GM12878 (cell line): ENCODE results near the gene MTNR1A. TPM values are rescaled to one million over a fixed set of nuclear protein-coding genes. Genes with fewer than 3 reads are reported as not detected.

ENCODE experiments used
- ATAC-seq: fragments of 200-7000 bp; cut with Tn5 transposase; 3 replicates; pipeline ENCODE4 v1.9.1; 2020; ENCODE audit warnings: mild to moderate bottlenecking, moderate library complexity
- BruUV-seq: library from RNA; stranded (reverse); fragments of 400-500 nt; replicated peaks from 2 replicates; lab custom pipeline; 2021; lab: Mats Ljungman, UMichigan
- CTCF ChIA-PET: fragments of 300-600 bp; sonication (Branson Sonifier 250); formaldehyde crosslinking; extraction: SDS; loops from one replicate; lab custom pipeline; 2021; ENCODE audit warnings: inconsistent platforms; lab: Yijun Ruan, JAX
- POLR2A ChIA-PET: fragments of 350-600 bp; formaldehyde crosslinking; extraction: SDS; loops from one replicate; lab custom pipeline; 2021; ENCODE audit warnings: inconsistent platforms; lab: Charles Lee
- RAD21 ChIA-PET: fragments of 300-600 bp; sonication (Branson Sonifier 250); formaldehyde crosslinking; loops from one replicate; lab custom pipeline; 2023; ENCODE audit warnings: antibody characterized with exemption; ENCODE audit not compliant: unreplicated experiment; lab: Charles Lee
- SMC1A ChIA-PET: fragments of 300-600 bp; sonication (Branson Sonifier 250); formaldehyde crosslinking; loops from one replicate; lab custom pipeline; 2023; ENCODE audit not compliant: unreplicated experiment, uncharacterized antibody; lab: Charles Lee
- DNase-seq: peaks from one replicate; pipeline ENCODE4 v3.0.0-alpha.2; 2011; ENCODE audit warnings: low read depth, low spot score
- FAIRE-seq: peaks from 3 replicates; lab custom pipeline; 2011; peaks lifted over from hg19 to GRCh38; lab: Jason Lieb, UNC
- H2AFZ ChIP-seq: 2 replicates; pipeline ENCODE4 v1.6.0; 2011; ENCODE audit warnings: low read depth, low read length, control low read depth; ENCODE audit not compliant: control insufficient read depth
- H3K27ac ChIP-seq: 2 replicates; pipeline ENCODE4 v1.5.1; 2011; ENCODE audit warnings: control low read depth; ENCODE audit not compliant: control insufficient read depth, insufficient read depth
- H3K27me3 ChIP-seq, 2 experiments: replicated peaks in 1 of 2; 2 replicates each; pipeline versions ENCODE4 v1.6.0 to v1.6.1; 2011; ENCODE audit warnings: low read length in 1 of 2; ENCODE audit not compliant: control insufficient read depth in 2 of 2, insufficient read depth in 2 of 2
- H3K36me3 ChIP-seq, 2 experiments: 2 replicates each; pipeline ENCODE4 v1.5.1; 2011; ENCODE audit warnings: low read length in 1 of 2; ENCODE audit not compliant: control insufficient read depth in 2 of 2, insufficient read depth in 2 of 2
- H3K4me1 ChIP-seq: 2 replicates; pipeline ENCODE4 v1.6.1; 2011; ENCODE audit warnings: mild to moderate bottlenecking, low read length, moderate library complexity, mixed read lengths; ENCODE audit not compliant: control insufficient read depth, insufficient read depth
- H3K4me2 ChIP-seq: 2 replicates; pipeline ENCODE4 v1.6.0; 2011; ENCODE audit warnings: control low read depth; ENCODE audit not compliant: control insufficient read depth, insufficient read depth
- H3K4me3 ChIP-seq: fragments of 200-600 bp; sonication (generic); 2 replicates; pipeline ENCODE4 v1.5.1; 2016
- H3K79me2 ChIP-seq: 2 replicates; pipeline ENCODE4 v1.6.0; 2011; ENCODE audit warnings: low read length; ENCODE audit not compliant: control insufficient read depth, insufficient read depth
- H3K9ac ChIP-seq: 2 replicates; pipeline ENCODE4 v1.8.0; 2011; ENCODE audit warnings: low read length, control low read depth, mixed read lengths; ENCODE audit not compliant: control insufficient read depth, insufficient read depth
- H3K9me3 ChIP-seq: replicated peaks from 3 replicates; pipeline ENCODE4 v1.5.1; 2011; ENCODE audit warnings: mild to moderate bottlenecking, low read length; ENCODE audit not compliant: control insufficient read depth, insufficient read depth
- H4K20me1 ChIP-seq: 2 replicates; pipeline ENCODE4 v1.6.0; 2011; ENCODE audit not compliant: control insufficient read depth, insufficient read depth
- ASH2L ChIP-seq: fragments of 300-600, 200-600 bp; sonication (generic); IDR thresholded peaks from 2 replicates; pipeline ENCODE4 v1.6.1; 2017; ENCODE audit warnings: low read depth, mild to moderate bottlenecking, borderline replicate concordance
- ATF2 ChIP-seq: IDR thresholded peaks from 2 replicates; pipeline ENCODE4 v1.6.1; 2012; ENCODE audit warnings: low read length, inconsistent platforms
- GABPA ChIP-seq: IDR thresholded peaks from 2 replicates; pipeline ENCODE4 v1.6.1; 2014; ENCODE audit warnings: antibody characterized with exemption, low read depth, mild to moderate bottlenecking, inconsistent platforms
- HDGF ChIP-seq: fragments of 450-650 bp; IDR thresholded peaks from 2 replicates; pipeline ENCODE4 v1.6.1; 2016; ENCODE audit warnings: antibody characterized with exemption
- IRF4 ChIP-seq: IDR thresholded peaks from 2 replicates; pipeline ENCODE4 v1.6.1; 2011; ENCODE audit warnings: low read depth, low read length
- MAX ChIP-seq: IDR thresholded peaks from 2 replicates; pipeline ENCODE4 v1.6.1; 2012; ENCODE audit warnings: low read depth, low read length, improper control_type of control experiment
- MLLT1 ChIP-seq: fragments of 450-650 bp; IDR thresholded peaks from 2 replicates; pipeline ENCODE4 v1.6.1; 2016; ENCODE audit warnings: mild to moderate bottlenecking
- MXI1 ChIP-seq: fragments of 150-350 bp; IDR thresholded peaks from 2 replicates; pipeline ENCODE4 v1.6.1; 2011; ENCODE audit warnings: low read depth, mild to moderate bottlenecking, inconsistent platforms, low read length, improper control_type of control experiment
- NFYA ChIP-seq: IDR thresholded peaks from 2 replicates; pipeline ENCODE4 v1.6.1; 2011; ENCODE audit warnings: low read depth, mild to moderate bottlenecking, low read length, improper control_type of control experiment, borderline replicate concordance
- RUNX3 ChIP-seq: IDR thresholded peaks from 2 replicates; pipeline ENCODE4 v1.6.1; 2012; ENCODE audit warnings: low read length, inconsistent platforms
- SIN3A ChIP-seq: IDR thresholded peaks from 2 replicates; pipeline ENCODE4 v1.6.1; 2012; ENCODE audit warnings: low read depth, low read length, improper control_type of control experiment
- SMAD1 ChIP-seq: fragments of 450-650 bp; IDR thresholded peaks from 2 replicates; pipeline ENCODE4 v1.6.1; 2018; ENCODE audit warnings: mild to moderate bottlenecking, low read depth; ENCODE audit not compliant: partially characterized antibody
- USF1 ChIP-seq: IDR thresholded peaks from 2 replicates; pipeline ENCODE4 v1.6.1; 2011; ENCODE audit warnings: borderline replicate concordance, low read depth, mild to moderate bottlenecking, moderate library complexity, mixed read lengths, low read length; ENCODE audit not compliant: insufficient read depth; ENCODE audit errors: extremely low read length
- USF2 ChIP-seq: IDR thresholded peaks from 2 replicates; pipeline ENCODE4 v1.6.1; 2011; ENCODE audit warnings: low read depth, low read length, improper control_type of control experiment, borderline replicate concordance
- ZZZ3 ChIP-seq: IDR thresholded peaks from 2 replicates; pipeline ENCODE4 v1.6.1; 2011; ENCODE audit warnings: low read depth; ENCODE audit not compliant: control insufficient read depth, insufficient read length
- WGBS: methylation state at CpG from one replicate; pipeline ENCODE4 v1.1.6; 2016; ENCODE audit warnings: low lambda C conversion rate; ENCODE audit not compliant: insufficient replicate concordance, insufficient coverage; ENCODE audit errors: missing lambda C conversion rate; 5-methylcytosine and 5-hydroxymethylcytosine counted together
- in situ Hi-C: fragments of 300-500 bp; cut with MboI; formaldehyde crosslinking; loops from 9 replicates; pipeline ENCODE4 v1.14.3; 2018; ENCODE audit warnings: mixed read lengths
- intact Hi-C: fragments of 100-400 bp; cut with micrococcal nuclease; formaldehyde crosslinking; loops from one replicate; pipeline ENCODE4 v1.14.2; 2022; ENCODE audit not compliant: unreplicated experiment
- polyA plus RNA-seq, 11 experiments: library from polyadenylated mRNA; depleted of rRNA in 4 of 11; unstranded in 6 of 11; stranded (reverse) in 5 of 11; fragments of >200 nt; fragmentation: Nextera tagmentation in 4 of 11; fragmentation: Illumina TruSeq in 1 of 11; extraction: Ambion mirVana in 4 of 11; extraction: Trizol in 1 of 11; gene quantifications; 1 replicate in 1 of 11; 2 replicates in 10 of 11; pipeline versions ENCODE4 v1.2.1 to v1.2.3, GENCODE V29; 2011 to 2016; ENCODE audit warnings: inconsistent platforms in 2 of 11, missing spikeins in 2 of 11, low read depth in 1 of 11
- total RNA-seq, 4 experiments: library from RNA; depleted of rRNA in 3 of 4; stranded (reverse); fragments of >200 nt in 3 of 4; fragmentation: Illumina TruSeq in 1 of 4; extraction: Trizol in 1 of 4; gene quantifications; 2 replicates each; pipeline versions ENCODE4 v1.2.1 to v1.2.3, GENCODE V29; 2013 to 2021

Gene MTNR1A
- total and polyA plus RNA-seq, 10 of the 15 experiments (the other 5 are each of a cell fraction or from before 2014, with no cell fraction given) = 0.14 TPM; not detected in 9

- Histone ChIP-seq H4K20me1 (no peaks in the 10 kb centered on the region), H2AFZ (no peak overlapping the region), H3K27me3 (no peaks in the 10 kb centered on the region), H3K9me3 (no peaks in the 10 kb centered on the region; the same call in 2 of the 3 replicates), H3K9ac (no peak overlapping the region), H3K4me3 (no peak overlapping the region), H3K27ac (no peak overlapping the region), H3K4me1 (no peaks in the 10 kb centered on the region), H3K79me2 (no peaks in the 10 kb centered on the region), H3K36me3 (no peaks in the 10 kb centered on the region), H3K4me2 (no peak overlapping the region)
- intact Hi-C loops (no loop called here), in situ Hi-C loops (no loop called here)
- ChIA-PET SMC1A (no interaction called here), CTCF (no interaction called here), POLR2A (no interaction called here), RAD21 (no interaction called here)
- WGBS = 48% methylated on average over 9 of the region's 10 CpGs
- no peak for TF ChIP-seq SIN3A
- TF ChIP-seq HDGF = no peak
- TF ChIP-seq RUNX3 = no peak
- TF ChIP-seq GABPA = no peak
- no peak for TF ChIP-seq NFYA
- TF ChIP-seq ZZZ3 = no peak
- no peak for TF ChIP-seq SMAD1
- TF ChIP-seq USF1 = no peak
- no peak for FAIRE-seq
- BruUV-seq = no TSS peak
- ATAC-seq = no peak
- no peak for DNase-seq
Observed at GRCh38 chr4:186536285-186536684, 19.1 kb downstream of the MTNR1A start.

GRCh38 chr4:186534056-186534455 lies 21.3 kb downstream of the MTNR1A start:
- Histone ChIP-seq H3K4me1 (no peaks in the 10 kb centered on the region), H3K27ac (no peak overlapping the region), H3K9ac (no peak overlapping the region), H3K79me2 (no peaks in the 10 kb centered on the region), H2AFZ (no peak overlapping the region), H3K36me3 (no peaks in the 10 kb centered on the region), H3K27me3 (no peaks in the 10 kb centered on the region), H3K4me3 (no peak overlapping the region), H3K9me3 (no peaks in the 10 kb centered on the region; the same call in 2 of the 3 replicates), H3K4me2 (no peak overlapping the region), H4K20me1 (no peaks in the 10 kb centered on the region)
- intact Hi-C loops = no loop called here
- TF ChIP-seq ATF2 (no peak), ASH2L (no peak), MLLT1 (no peak), IRF4 (no peak), USF2 (no peak), MAX (no peak), MXI1 (no peak)
- FAIRE-seq (no peak), ATAC-seq (no peak), DNase-seq (no peak)
- SMC1A ChIA-PET = no interaction called here
- CTCF ChIA-PET = no interaction called here
- no TSS peak for BruUV-seq
- 62% methylated on average over 21 of the region's 21 CpGs for WGBS
- RAD21 ChIA-PET = no interaction called here
- POLR2A ChIA-PET = no interaction called here
- in situ Hi-C loops = no loop called here
